Measurements from ENCODE around the gene CARD10. TPM values are rescaled to one million over a fixed set of nuclear protein-coding genes. Genes with fewer than 3 reads are reported as not detected.
A peak's percentile ranks its signal among the peaks of the same experiment; 100 is the strongest.
"Not testable (repeated sequence)": the region's sequence is repeated elsewhere in the genome, so short reads cannot be mapped to it uniquely, and the experiment has no call there.

Gene CARD10
- total RNA-seq, 2 experiments from 2014 or later = not detected

DNA sequence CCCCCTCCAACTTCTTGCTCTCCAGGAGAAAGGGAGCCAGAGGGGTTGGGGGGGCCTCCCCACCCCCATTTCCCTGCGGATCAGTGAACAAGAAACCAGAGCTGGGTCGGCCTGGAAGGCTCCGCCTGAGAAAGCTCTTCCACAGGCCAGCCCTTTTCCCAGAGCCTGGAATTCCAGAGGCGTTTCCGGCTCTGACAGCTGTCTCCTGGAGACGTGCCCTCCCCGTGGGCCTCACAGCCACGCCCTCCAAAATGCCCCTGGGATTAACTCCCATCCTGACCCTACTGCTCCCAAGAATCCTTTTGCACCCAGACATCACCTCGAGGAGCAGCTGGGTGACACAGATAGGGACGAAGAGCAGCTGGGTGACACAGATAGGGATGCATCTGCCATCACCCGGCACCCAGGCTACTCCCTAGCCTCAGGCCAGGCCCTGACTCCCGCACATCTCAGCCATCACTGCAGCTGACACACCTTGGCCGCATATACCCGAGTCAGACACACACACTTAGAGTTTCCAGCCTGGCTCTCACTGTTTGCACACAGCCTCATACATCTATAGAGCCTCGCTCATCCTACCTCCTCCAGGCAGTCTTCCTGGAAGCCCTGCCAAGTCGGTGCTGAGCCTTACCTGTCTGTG lies 33.4 kb upstream of the CARD10 start:
- H3K27me3 Mint-ChIP-seq (ENCODE audit: low read depth) = no peaks in the 10 kb centered on the region
- H3K36me3 Mint-ChIP-seq (ENCODE audit: low read depth) = no peaks in the 10 kb centered on the region
- no peaks in the 10 kb centered on the region for H3K9me3 Mint-ChIP-seq
- intact Hi-C loops (cut with micrococcal nuclease) = no loop called here
- CTCF ChIA-PET = interaction anchor here (16.8 kb wide), 1 partner anchor 11 kb away, joined by 496 read pairs; the partner anchor contains the start of gene CDC42EP1
- no peak overlapping the region for H3K4me3 Mint-ChIP-seq
- DNase-seq = no peak
- H3K4me1 Mint-ChIP-seq (ENCODE audit: low read depth) = no peaks in the 10 kb centered on the region
- H3K27ac Mint-ChIP-seq = no peak overlapping the region

DNA sequence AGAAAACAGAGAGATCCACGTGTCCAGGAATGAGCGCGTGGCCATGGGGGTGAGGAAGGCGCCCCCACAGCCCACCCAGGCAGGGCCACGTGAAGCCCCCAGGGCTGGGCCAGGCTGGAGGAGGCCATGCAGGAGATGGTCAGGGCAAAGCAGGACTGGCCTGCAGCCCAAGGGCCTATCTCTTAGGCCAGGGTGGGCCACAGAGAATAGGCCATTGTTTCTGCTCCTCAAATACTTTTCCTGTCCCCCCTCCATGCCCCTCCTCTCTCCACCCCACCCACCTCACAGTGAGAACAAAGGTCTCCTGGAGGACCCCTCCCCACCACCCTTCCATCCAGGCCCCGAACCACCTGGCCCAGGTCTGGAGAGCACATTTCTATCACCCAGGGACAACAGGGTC lies 32.8 kb upstream of the CARD10 start:
- CTCF ChIA-PET = interaction anchor here (1.1 to 16.8 kb wide), 3 partner anchors 12 to 40 kb away, joined by 4 to 496 read pairs (median 8); partner anchors contain the start of gene CDC42EP1
- no peaks in the 10 kb centered on the region for H3K9me3 Mint-ChIP-seq
- H3K27me3 Mint-ChIP-seq (ENCODE audit: low read depth) = no peaks in the 10 kb centered on the region
- no peak overlapping the region for H3K27ac Mint-ChIP-seq
- no peaks in the 10 kb centered on the region for H3K36me3 Mint-ChIP-seq (ENCODE audit: low read depth)
- H3K4me3 Mint-ChIP-seq = no peak overlapping the region
- intact Hi-C loops (cut with micrococcal nuclease) = no loop called here
- no peak for DNase-seq
- no peaks in the 10 kb centered on the region for H3K4me1 Mint-ChIP-seq (ENCODE audit: low read depth)

DNA sequence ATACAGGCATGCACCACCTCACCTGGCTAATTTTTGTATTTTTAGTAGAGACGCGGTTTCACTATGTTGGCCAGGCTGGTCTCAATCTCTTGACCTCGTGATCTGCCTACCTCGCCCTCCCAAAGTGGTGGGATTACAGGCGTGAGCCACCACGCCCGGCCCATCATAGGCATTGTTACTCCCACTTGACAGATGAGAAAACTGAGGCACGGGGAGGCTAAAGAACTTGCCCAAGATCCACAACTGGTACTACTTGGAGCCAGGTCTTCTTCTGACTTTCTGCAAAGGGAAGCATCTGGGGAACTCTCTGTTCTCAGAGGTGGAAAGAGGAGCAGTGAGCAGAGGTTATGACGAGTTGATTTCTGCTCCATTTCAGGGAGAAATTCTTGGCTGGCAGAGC lies 31.7 kb upstream of the CARD10 start:
- H3K9me3 Mint-ChIP-seq; H3K36me3 Mint-ChIP-seq (ENCODE audit: low read depth); DNase-seq; intact Hi-C loops (cut with micrococcal nuclease); H3K27ac Mint-ChIP-seq; H3K4me3 Mint-ChIP-seq; H3K4me1 Mint-ChIP-seq (ENCODE audit: low read depth); H3K27me3 Mint-ChIP-seq (ENCODE audit: low read depth): not testable (repeated sequence)
- CTCF ChIA-PET = interaction anchor here (1.1 to 16.8 kb wide), 3 partner anchors 11 to 41 kb away, joined by 4 to 496 read pairs (median 8); partner anchors contain the start of gene CDC42EP1

DNA sequence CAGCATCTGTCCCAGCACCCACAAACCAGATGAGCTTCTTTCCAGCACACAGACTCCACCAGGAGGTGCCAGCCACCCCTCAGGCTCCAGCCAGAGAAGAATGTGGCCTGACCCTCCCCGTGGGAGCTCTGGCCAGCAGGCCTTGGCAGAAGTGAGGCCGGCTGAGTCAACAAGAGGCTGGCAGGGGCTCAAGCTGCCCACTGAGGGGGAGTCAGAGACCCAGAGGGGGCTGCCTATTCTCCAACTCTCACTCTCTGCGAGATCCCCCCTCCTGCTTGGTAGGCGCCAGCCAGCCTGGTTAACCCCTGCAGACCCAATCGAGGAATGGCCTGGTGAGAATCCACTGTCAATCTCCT lies 30.5 kb upstream of the CARD10 start:
- intact Hi-C loops (cut with micrococcal nuclease) = no loop called here
- H3K9me3 Mint-ChIP-seq = no peaks in the 10 kb centered on the region
- no peak overlapping the region for H3K4me3 Mint-ChIP-seq
- no peaks in the 10 kb centered on the region for H3K36me3 Mint-ChIP-seq (ENCODE audit: low read depth)
- DNase-seq = no peak
- CTCF ChIA-PET = interaction anchor here (16.8 kb wide), 1 partner anchor 14 kb away, joined by 496 read pairs; the partner anchor contains the start of gene CDC42EP1
- no peak overlapping the region for H3K27ac Mint-ChIP-seq
- H3K4me1 Mint-ChIP-seq (ENCODE audit: low read depth) = peaks cover 5% of the 10 kb centered on the region
- peaks cover 3% of the 10 kb centered on the region for H3K27me3 Mint-ChIP-seq (ENCODE audit: low read depth)

DNA sequence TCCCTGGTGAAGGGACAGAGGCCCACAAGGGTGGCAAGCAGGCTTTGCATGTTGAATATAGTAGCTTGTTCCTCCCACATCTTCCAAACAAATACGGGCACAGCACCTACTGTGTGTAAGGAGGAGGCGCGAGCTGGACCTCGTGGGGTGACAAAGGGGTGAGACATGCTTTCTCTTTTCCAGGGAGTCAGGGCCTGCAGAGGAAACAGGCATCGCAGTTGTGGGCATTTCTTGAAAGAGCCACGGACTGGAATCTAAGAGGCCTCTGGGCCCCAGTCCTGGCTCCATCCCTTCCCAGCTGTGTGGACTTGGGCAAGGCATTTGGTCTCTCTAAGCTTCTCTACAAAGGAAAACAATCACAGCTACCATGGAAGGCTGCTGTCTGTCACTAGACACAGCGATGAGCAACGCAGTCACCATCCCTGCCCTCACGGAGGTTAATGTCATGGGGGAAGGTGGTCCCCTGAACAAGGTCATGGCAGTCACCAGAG lies 28.1 kb upstream of the CARD10 start:
- CTCF ChIA-PET = interaction anchor here (1.5 to 16.8 kb wide), 2 partner anchors 16 to 45 kb away, joined by 5 to 496 read pairs; partner anchors contain the start of gene CDC42EP1

DNA sequence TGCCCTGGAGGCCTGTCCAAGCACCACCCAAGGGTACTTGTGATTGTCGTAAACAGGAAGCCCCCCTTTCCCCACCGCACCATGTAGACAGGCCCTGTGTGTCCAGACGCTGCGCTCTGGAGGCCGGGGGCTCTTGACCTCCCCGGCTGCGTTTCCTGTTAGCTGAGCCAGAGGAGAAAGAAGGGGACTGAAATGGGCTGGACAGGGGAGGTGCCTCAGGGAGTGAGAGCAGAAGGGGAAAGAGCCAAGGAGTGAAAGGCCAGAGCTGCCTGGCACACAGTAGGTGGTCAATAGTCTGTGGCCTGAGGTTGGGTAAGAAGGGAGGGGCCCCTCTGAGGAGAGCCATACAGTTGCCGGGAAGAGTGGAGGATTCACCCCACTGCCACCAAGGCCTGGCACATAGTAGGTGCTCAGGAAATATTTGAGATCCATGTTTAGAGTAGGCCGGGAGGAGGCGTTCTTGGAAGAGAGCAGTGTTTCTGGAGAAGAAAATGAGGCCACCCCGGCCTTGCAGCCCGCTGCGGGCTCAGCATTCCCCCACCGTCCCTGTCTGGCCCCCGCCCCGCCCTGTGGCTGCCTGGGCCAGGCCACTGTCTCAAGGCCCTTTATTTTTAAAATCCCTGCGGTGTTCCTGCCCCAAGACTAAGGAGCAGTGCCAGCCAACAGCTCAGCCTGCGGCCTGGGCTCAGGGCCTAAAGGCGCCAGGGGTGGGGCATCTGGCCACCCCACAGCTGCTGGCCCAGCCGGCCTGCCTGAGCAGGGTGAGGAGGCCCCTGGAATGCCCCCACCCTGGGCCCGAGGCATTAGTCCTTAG lies 27.4 kb upstream of the CARD10 start:
- no peak for DNase-seq
- H3K36me3 Mint-ChIP-seq (ENCODE audit: low read depth) = no peaks in the 10 kb centered on the region
- intact Hi-C loops (cut with micrococcal nuclease) = no loop called here
- peaks cover 11% of the 10 kb centered on the region for H3K4me1 Mint-ChIP-seq (ENCODE audit: low read depth)
- H3K4me3 Mint-ChIP-seq = no peak overlapping the region
- CTCF ChIA-PET = interaction anchor here (1.0 to 16.8 kb wide), 5 partner anchors 8 to 46 kb away, joined by 3 to 496 read pairs (median 4); partner anchors contain the start of gene CDC42EP1
- peaks cover 3% of the 10 kb centered on the region for H3K27me3 Mint-ChIP-seq (ENCODE audit: low read depth)
- H3K9me3 Mint-ChIP-seq = no peaks in the 10 kb centered on the region
- H3K27ac Mint-ChIP-seq = no peak overlapping the region

More for the DNA sequence above, 28.1 kb upstream of the CARD10 start:
- Mint-ChIP-seq H3K4me3 (no peak overlapping the region), H3K27ac (no peak overlapping the region), H3K4me1 (ENCODE audit: low read depth) (peaks cover 5% of the 10 kb centered on the region), H3K9me3 (no peaks in the 10 kb centered on the region), H3K36me3 (ENCODE audit: low read depth) (no peaks in the 10 kb centered on the region), H3K27me3 (ENCODE audit: low read depth) (peaks cover 3% of the 10 kb centered on the region)
- intact Hi-C loops (cut with micrococcal nuclease) = no loop called here
- DNase-seq = no peak

DNA sequence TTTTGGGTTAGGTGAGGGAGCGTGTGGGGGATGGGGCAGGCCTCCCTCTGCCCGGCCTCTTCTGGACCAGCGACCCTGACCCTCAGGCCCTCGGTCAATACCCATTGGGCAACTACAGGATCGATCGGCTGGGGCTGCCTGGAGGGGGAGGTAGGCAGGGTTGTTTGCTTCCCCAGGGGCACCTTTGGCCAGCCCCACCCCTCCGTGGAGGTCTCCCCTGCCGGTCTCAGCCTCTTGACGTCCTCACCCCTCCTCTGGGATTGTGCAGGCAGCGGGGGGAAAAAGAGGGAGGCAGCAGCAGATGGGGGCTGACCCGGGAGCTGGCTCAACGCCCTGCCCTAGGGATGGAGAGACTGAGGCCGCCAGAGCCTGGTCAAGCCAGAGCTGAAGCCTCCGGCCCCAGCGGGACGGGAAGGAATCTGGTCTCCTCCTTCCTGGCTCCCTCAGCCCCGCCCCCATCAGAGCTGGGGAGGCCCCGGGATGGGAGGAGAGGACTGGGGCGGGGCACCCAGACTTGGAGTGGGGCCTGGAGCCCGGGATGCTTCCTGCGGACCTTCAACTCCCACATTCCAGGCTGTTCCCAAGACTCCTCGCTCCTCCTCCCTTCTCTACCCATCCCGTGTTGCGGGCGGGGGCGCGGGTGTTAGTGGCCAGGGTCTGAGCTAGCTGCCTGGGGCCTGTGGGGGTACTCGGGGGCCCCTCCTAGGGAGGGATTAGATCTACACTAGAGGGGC lies 26.7 kb upstream of the CARD10 start:
- intact Hi-C loops (cut with micrococcal nuclease) = loop anchor here (1.0 kb wide), 2 partner anchors 21 to 46 kb away; no protein-coding TSS in a partner anchor
- no peaks in the 10 kb centered on the region for H3K9me3 Mint-ChIP-seq
- H3K27ac Mint-ChIP-seq = no peak overlapping the region
- CTCF ChIA-PET = interaction anchor here (1.0 to 16.8 kb wide), 4 partner anchors 9 to 46 kb away, joined by 3 to 496 read pairs (median 4); partner anchors contain the start of gene CDC42EP1
- peaks cover 17% of the 10 kb centered on the region for H3K4me1 Mint-ChIP-seq (ENCODE audit: low read depth)
- no peak for DNase-seq
- H3K4me3 Mint-ChIP-seq = no peak overlapping the region
- peaks cover 3% of the 10 kb centered on the region for H3K27me3 Mint-ChIP-seq (ENCODE audit: low read depth)
- no peaks in the 10 kb centered on the region for H3K36me3 Mint-ChIP-seq (ENCODE audit: low read depth)

DNA sequence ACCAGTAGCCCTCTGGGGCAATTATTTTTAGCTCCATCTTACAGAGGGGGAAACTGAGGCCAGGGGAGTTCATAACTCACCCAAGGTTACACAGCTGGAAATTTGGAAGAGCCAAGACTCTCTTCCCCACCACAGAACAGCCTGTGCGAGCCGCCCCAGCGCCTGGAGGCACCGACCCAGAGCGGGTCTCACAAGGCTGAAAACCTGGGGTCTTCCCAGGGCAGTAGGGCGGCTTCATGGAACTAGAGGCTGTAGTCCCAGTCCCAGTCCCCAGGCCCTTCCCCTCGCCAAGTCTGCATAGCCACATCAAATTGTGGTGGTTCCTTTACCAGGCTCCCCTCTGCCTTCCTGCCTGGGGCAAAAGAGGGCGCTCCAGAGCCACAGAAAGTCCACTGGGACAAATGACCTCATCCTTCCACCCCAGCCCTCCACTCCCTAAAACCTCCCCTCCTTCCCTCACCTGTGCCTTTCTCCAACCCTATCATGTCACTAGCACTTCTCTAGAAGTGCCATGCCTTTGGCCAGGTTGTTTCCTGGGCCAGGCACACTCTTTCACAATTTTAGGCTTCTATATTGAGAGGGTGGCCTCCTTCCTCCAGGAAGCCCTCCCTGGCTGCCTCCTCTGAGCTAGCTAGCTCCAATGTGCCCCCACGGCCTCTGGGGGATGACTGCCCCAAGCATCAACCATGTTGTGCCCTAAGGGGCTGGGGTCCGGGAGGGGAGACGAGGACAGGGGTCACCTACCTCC lies 25.9 kb upstream of the CARD10 start:
- intact Hi-C loops (cut with micrococcal nuclease) = loop anchor here (1.0 kb wide), 2 partner anchors 22 to 47 kb away; no protein-coding TSS in a partner anchor
- peaks cover 22% of the 10 kb centered on the region for H3K4me1 Mint-ChIP-seq (ENCODE audit: low read depth)
- H3K36me3 Mint-ChIP-seq (ENCODE audit: low read depth) = no peaks in the 10 kb centered on the region
- H3K4me3 Mint-ChIP-seq = no peak overlapping the region
- DNase-seq = peak; percentile 87
- CTCF ChIA-PET = interaction anchor here (0.7 to 16.8 kb wide), 7 partner anchors 10 to 47 kb away, joined by 3 to 496 read pairs (median 3); partner anchors contain the start of gene CDC42EP1
- no peak overlapping the region for H3K27ac Mint-ChIP-seq
- H3K27me3 Mint-ChIP-seq (ENCODE audit: low read depth) = peaks cover 8% of the 10 kb centered on the region
- no peaks in the 10 kb centered on the region for H3K9me3 Mint-ChIP-seq

DNA sequence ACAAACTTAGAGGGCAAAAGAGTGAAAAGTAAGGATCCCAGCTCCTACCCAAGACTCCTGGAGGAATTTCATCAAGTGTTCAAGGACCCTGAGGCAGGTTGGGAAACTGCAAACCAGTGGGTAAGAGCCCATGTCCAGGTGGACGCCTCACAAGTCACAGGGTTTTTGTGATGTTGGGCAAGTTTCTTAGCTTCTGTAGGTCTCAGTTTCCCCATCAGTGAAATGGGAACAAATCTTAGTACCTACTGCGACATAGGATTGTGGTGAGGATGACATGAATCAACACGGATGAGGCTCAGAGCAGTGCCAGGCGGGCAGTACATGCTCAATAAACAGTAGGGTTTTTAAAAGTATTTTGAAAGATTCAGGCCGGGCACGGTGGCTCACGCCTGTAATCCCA lies 23.7 kb upstream of the CARD10 start:
- Mint-ChIP-seq H3K27ac (no peak overlapping the region), H3K27me3 (ENCODE audit: low read depth) (peaks cover 14% of the 10 kb centered on the region), H3K4me3 (no peak overlapping the region), H3K36me3 (ENCODE audit: low read depth) (no peaks in the 10 kb centered on the region), H3K4me1 (ENCODE audit: low read depth) (peaks cover 32% of the 10 kb centered on the region), H3K9me3 (no peaks in the 10 kb centered on the region)
- DNase-seq = no peak
- intact Hi-C loops (cut with micrococcal nuclease) = no loop called here
- CTCF ChIA-PET = interaction anchor here (1.5 to 16.8 kb wide), 3 partner anchors 21 to 226 kb away, joined by 3 to 496 read pairs (median 87); partner anchors contain the start of gene CDC42EP1

DNA sequence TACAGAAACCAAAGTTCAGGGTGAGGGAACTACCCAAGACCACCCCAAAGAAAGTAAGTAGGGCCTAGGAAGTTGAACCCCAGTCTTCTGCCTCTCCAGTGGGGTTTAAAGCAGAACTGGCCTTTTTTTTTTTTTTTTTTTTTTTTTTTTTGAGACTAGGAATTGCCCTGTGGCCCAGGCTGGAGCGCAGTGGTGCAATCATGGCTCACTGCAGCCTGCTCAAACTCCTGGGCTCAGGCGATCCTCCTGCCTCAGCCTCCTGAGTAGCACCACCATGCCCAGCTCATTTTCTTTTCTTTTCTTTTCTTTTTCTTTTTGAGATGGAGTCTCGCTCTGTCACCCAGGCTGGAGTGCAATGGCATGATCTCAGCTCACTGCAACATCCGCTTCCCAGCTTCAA lies 23.2 kb upstream of the CARD10 start:
- intact Hi-C loops (cut with micrococcal nuclease); H3K4me3 Mint-ChIP-seq; DNase-seq; H3K9me3 Mint-ChIP-seq; H3K36me3 Mint-ChIP-seq (ENCODE audit: low read depth): not testable (repeated sequence)
- peaks cover 14% of the 10 kb centered on the region for H3K27me3 Mint-ChIP-seq (ENCODE audit: low read depth)
- peaks cover 32% of the 10 kb centered on the region for H3K4me1 Mint-ChIP-seq (ENCODE audit: low read depth)
- peak overlapping the region; percentile 46 for H3K27ac Mint-ChIP-seq
- CTCF ChIA-PET = interaction anchor here (0.6 to 16.8 kb wide), 4 partner anchors 21 to 226 kb away, joined by 3 to 496 read pairs (median 45); partner anchors contain the start of gene CDC42EP1

DNA sequence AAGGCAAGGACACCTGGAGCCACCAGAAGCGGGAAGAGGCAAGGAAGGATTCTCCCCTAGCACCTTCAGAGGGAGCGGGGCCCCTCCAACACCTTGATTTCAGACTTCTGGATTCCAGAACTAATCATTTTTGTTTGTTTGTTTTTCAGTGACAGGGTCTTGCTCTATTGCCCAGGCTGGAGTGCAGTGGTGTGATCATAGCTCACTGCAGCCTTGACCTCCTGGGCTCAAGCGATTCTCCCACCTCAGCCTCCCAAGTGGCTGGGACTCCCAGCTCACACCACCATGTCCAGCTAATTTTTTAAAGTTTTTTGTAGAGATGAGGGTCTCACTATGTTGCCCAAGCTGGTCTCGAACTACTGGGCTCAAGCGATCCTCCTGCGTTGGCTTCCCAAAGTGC lies 20.6 kb upstream of the CARD10 start:
- intact Hi-C loops (cut with micrococcal nuclease) = loop anchor here (1.0 kb wide), 2 partner anchors 53 to 69 kb away; partner anchors contain the start of gene GGA1
- not testable (repeated sequence) for H3K36me3 Mint-ChIP-seq (ENCODE audit: low read depth); H3K4me3 Mint-ChIP-seq; DNase-seq; H3K27ac Mint-ChIP-seq; H3K9me3 Mint-ChIP-seq
- H3K4me1 Mint-ChIP-seq (ENCODE audit: low read depth) = peaks cover 27% of the 10 kb centered on the region
- peaks cover 11% of the 10 kb centered on the region for H3K27me3 Mint-ChIP-seq (ENCODE audit: low read depth)
- CTCF ChIA-PET = interaction anchor here (0.6 to 16.8 kb wide), 12 partner anchors 11 to 162 kb away, joined by 3 to 496 read pairs (median 5); partner anchors contain the start of genes CDC42EP1 and GGA1

Measured in activated naive CD4-positive, alpha-beta T cell treated with anti-CD3 and anti-CD28 coated beads for 36 hours (primary cell).